Measurements from ENCODE around the gene DPP6.

DPP6 gene

GRCh38 chr7:154530136-154530535, 477.9 kb downstream of the DPP6 start:
- TF ChIP-seq TARDBP (IDR thresholded peaks at IDR 0.05) (no peak), ELF4 (IDR thresholded peaks at IDR 0.05) (no peak), PKNOX1 (IDR thresholded peaks at IDR 0.05) (no peak), FOXK2 (IDR thresholded peaks at IDR 0.05) (no peak), LEF1 (IDR thresholded peaks at IDR 0.05; ENCODE audit: borderline replicate concordance) (no peak), ZNF384 (IDR thresholded peaks at IDR 0.05) (no peak), ARNT (IDR thresholded peaks at IDR 0.05) (no peak), SUZ12 (IDR thresholded peaks at IDR 0.05) (no peak), NFRKB (IDR thresholded peaks at IDR 0.05) (no peak), FOXA1 (IDR thresholded peaks at IDR 0.05) (no peak), SP1 (IDR thresholded peaks at IDR 0.05) (no peak), BHLHE40 (IDR thresholded peaks at IDR 0.05; ENCODE audit: borderline replicate concordance) (no peak), HDGF (IDR thresholded peaks at IDR 0.05; ENCODE audit: borderline replicate concordance) (no peak), L3MBTL2 (conservative IDR thresholded peaks at IDR 0.05) (no peak), FOXM1 (IDR thresholded peaks at IDR 0.05; ENCODE audit: borderline replicate concordance) (no peak), CTBP1 (IDR thresholded peaks at IDR 0.05; ENCODE audit: borderline replicate concordance) (no peak)
- no peak for DNase-seq (ENCODE audit: extremely low spot score)
- POLR2A ChIA-PET: no interaction called here
- CTCF ChIA-PET: no interaction called here

GRCh38 chr7:154532771-154533170, 480.6 kb downstream of the DPP6 start:
- TF ChIP-seq CTBP1 (IDR thresholded peaks at IDR 0.05; ENCODE audit: borderline replicate concordance): no peak
- TF ChIP-seq FOXM1 (IDR thresholded peaks at IDR 0.05; ENCODE audit: borderline replicate concordance): no peak
- no peak for TF ChIP-seq ELF4 (IDR thresholded peaks at IDR 0.05)
- TF ChIP-seq LEF1 (IDR thresholded peaks at IDR 0.05; ENCODE audit: borderline replicate concordance): no peak
- TF ChIP-seq FOXK2 (IDR thresholded peaks at IDR 0.05): no peak
- no peak for TF ChIP-seq PKNOX1 (IDR thresholded peaks at IDR 0.05)
- no peak for TF ChIP-seq TARDBP (IDR thresholded peaks at IDR 0.05)
- no peak for TF ChIP-seq ZNF384 (IDR thresholded peaks at IDR 0.05)
- TF ChIP-seq HDGF (IDR thresholded peaks at IDR 0.05; ENCODE audit: borderline replicate concordance): no peak
- no peak for TF ChIP-seq FOXA1 (IDR thresholded peaks at IDR 0.05)
- TF ChIP-seq ARNT (IDR thresholded peaks at IDR 0.05): no peak
- no peak for DNase-seq (ENCODE audit: extremely low spot score)
- ChIA-PET POLR2A (no interaction called here), CTCF (no interaction called here)

GRCh38 chr7:154540596-154540995, 488.4 kb downstream of the DPP6 start:
- POLR2A ChIA-PET: no interaction called here
- no peak for DNase-seq (ENCODE audit: extremely low spot score)
- CTCF ChIA-PET: no interaction called here

GRCh38 chr7:154541606-154542005, 489.4 kb downstream of the DPP6 start:
- ChIA-PET POLR2A (no interaction called here), CTCF (no interaction called here)
- no peak for DNase-seq (ENCODE audit: extremely low spot score)
- TF ChIP-seq PKNOX1 (IDR thresholded peaks at IDR 0.05) (no peak), TARDBP (IDR thresholded peaks at IDR 0.05) (no peak), SUZ12 (IDR thresholded peaks at IDR 0.05) (no peak), CTBP1 (IDR thresholded peaks at IDR 0.05; ENCODE audit: borderline replicate concordance) (no peak), ELF4 (IDR thresholded peaks at IDR 0.05) (no peak), SP1 (IDR thresholded peaks at IDR 0.05) (no peak), ZNF384 (IDR thresholded peaks at IDR 0.05) (no peak), FOXK2 (IDR thresholded peaks at IDR 0.05) (no peak), BHLHE40 (IDR thresholded peaks at IDR 0.05; ENCODE audit: borderline replicate concordance) (no peak), HDGF (IDR thresholded peaks at IDR 0.05; ENCODE audit: borderline replicate concordance) (no peak), FOXA1 (IDR thresholded peaks at IDR 0.05) (no peak), ARNT (IDR thresholded peaks at IDR 0.05) (no peak), NFRKB (IDR thresholded peaks at IDR 0.05) (no peak), FOXM1 (IDR thresholded peaks at IDR 0.05; ENCODE audit: borderline replicate concordance) (no peak), LEF1 (IDR thresholded peaks at IDR 0.05; ENCODE audit: borderline replicate concordance) (no peak), L3MBTL2 (conservative IDR thresholded peaks at IDR 0.05) (no peak)

More at GRCh38 chr7:154540596-154540995, 488.4 kb downstream of the DPP6 start:
- TF ChIP-seq FOXA1 (IDR thresholded peaks at IDR 0.05) (no peak), SP1 (IDR thresholded peaks at IDR 0.05) (no peak), FOXK2 (IDR thresholded peaks at IDR 0.05) (no peak), LEF1 (IDR thresholded peaks at IDR 0.05; ENCODE audit: borderline replicate concordance) (no peak), L3MBTL2 (conservative IDR thresholded peaks at IDR 0.05) (no peak), CTBP1 (IDR thresholded peaks at IDR 0.05; ENCODE audit: borderline replicate concordance) (no peak), BHLHE40 (IDR thresholded peaks at IDR 0.05; ENCODE audit: borderline replicate concordance) (no peak), FOXM1 (IDR thresholded peaks at IDR 0.05; ENCODE audit: borderline replicate concordance) (no peak), NFRKB (IDR thresholded peaks at IDR 0.05) (no peak), SUZ12 (IDR thresholded peaks at IDR 0.05) (no peak), TARDBP (IDR thresholded peaks at IDR 0.05) (no peak), PKNOX1 (IDR thresholded peaks at IDR 0.05) (no peak), ELF4 (IDR thresholded peaks at IDR 0.05) (no peak), ARNT (IDR thresholded peaks at IDR 0.05) (no peak), HDGF (IDR thresholded peaks at IDR 0.05; ENCODE audit: borderline replicate concordance) (no peak)

- POLR2A ChIA-PET: no interaction called here
- CTCF ChIA-PET: no interaction called here
- no peak for DNase-seq (ENCODE audit: extremely low spot score)
- TF ChIP-seq ELF4 (IDR thresholded peaks at IDR 0.05): no peak
- no peak for TF ChIP-seq ZNF384 (IDR thresholded peaks at IDR 0.05)
- no peak for TF ChIP-seq BHLHE40 (IDR thresholded peaks at IDR 0.05; ENCODE audit: borderline replicate concordance)
- no peak for TF ChIP-seq SP1 (IDR thresholded peaks at IDR 0.05)
These were observed 494.9 kb downstream of the DPP6 start for GRCh38 chr7:154546946-154547587.

All from HEK293T (cell line).